Stimulated activated CD4-positive, alpha-beta T cell treated with anti-CD3 and anti-CD28 coated beads, Interleukin-12 subunit alpha, Interleukin-12 subunit beta, amount 100 ng/mL, for 24 hours (primary cell): ENCODE measurements around the gene FBXO17.

Source experiments
- DNase-seq, 2 experiments: peaks; one replicate each; pipeline ENCODE4 v3.0.0-alpha.2; 2020; ENCODE audit warnings: low read depth in 2 of 2

The FBXO17 gene

GRCh38 chr19:38891771-38892170 is 83.8 kb downstream of the FBXO17 start:
- DNase-seq: no peak
